NCI-H146 treated with DMSO at 0.1 percent for 48 hours (cell line): ENCODE data around the gene SMIM24.
A peak's percentile ranks its signal among the peaks of the same experiment; 100 is the strongest.
"Not testable (repeated sequence)": the region's sequence is repeated elsewhere in the genome, so short reads cannot be mapped to it uniquely, and the experiment has no call there.

Source experiments
- DNase-seq: peaks from one replicate; lab custom pipeline; 2025; ENCODE audit not compliant: unreplicated experiment; lab: John Stamatoyannopoulos, UW

SMIM24 gene

DNA sequence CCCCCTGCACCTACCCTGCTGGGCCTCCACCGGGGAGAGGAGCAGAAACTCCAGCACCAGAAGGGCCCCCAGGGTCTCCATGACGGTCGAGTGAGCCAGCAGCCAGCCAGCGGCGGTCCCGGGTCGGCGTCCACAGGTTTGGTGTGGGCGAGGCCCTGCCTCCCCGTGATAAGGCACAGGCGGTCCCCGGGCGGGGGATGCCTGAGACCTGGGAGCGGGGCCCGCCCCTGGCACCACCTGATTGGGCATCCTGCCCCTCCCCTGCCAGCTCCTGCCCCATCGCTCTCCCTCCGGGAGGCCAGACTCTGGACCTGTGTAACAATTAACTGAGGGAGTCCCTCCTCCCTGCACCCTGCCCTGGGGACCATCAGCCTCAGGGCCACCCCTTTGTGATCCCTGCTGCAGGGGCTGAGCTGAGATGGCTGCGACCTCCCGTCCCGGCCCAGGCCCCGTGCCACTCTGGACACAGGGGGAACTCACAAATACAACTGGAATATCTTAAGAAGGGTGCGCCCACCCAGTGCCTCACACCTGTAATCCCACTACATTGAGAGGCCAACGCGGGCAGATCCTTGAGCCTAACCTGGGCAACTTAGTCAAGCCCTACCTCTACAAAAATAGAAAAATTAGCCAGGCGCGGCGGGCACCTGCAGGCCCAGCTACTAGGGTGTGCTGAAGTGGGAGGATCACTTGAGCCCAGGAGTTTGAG, at the start of gene SMIM24:
SMIM24 (minus strand) TSS at position 143 of the 709 bp plus-strand sequence; CDS start at position 81, 62 bp downstream.
- DNase-seq = peak; percentile 11

DNA sequence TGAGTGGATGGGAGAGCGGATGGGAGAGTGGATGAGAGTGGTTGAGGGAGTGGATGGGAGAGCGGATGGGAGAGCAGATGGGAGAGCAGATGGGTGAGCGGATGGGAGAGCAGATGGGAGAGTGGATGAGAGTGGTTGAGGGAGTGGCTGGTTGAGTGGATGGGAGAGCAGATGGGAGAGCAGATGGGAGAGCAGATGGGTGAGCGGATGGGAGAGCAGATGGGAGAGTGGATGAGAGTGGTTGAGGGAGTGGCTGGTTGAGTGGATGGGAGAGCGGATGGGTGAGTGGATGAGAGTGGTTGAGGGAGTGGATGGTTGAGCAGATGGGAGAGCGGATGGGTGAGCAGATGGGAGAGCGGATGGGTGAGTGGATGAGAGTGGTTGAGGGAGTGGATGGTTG, 49.0 kb upstream of the SMIM24 start:
- not testable (repeated sequence) for DNase-seq

DNA sequence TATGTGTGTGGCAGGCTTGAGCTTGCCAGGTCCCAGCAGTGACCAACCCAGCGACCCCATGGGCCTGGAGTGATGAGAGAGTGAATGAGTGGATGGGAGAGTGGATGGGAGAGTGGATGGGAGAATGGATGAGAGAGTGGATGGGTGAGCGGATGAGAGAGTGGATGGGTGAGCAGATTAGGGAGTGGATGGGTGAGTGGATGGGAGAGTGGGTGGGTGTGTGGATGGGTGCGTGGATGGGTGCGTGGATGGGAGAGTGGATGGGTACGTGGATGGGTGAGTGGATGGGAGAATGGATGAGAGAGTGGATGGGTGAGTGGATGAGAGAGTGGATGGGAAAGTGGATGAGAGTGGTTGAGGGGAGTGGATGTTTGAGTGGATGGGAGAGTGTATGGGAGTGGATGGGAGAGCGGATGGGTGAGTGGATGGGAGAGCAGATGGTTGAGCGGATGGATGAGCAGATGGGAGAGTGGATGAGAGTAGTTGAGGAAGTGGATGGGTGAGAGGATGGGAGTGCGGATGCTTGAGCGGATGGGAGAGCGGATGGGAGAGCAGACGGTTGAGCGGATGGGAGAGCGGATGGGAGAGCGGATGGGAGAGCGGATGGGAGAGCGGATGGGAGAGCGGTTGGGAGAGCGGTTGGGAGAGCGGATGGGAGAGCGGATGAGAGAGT, 48.4 kb upstream of the SMIM24 start:
- no peak for DNase-seq

DNA sequence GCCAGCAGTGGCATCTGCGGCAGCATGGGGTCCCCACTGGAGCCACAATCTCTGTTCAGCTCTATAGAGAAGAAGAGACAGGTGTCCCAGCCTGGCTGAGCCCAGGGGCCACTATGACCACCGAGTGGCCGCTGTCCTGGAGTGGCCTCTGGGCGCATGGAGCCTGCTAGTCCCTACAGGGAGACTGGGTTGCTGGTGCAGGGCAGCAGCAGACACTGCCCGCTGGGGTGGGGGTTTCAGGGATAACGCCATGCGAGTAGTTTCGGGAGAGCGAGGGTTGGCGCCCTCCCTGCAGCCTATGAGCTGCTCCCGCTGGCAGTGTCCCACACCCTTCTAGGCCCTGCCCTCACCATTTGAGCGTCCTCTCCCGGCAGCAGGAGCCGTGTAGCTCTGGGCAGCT, 47.8 kb upstream of the SMIM24 start:
- DNase-seq = no peak

DNA sequence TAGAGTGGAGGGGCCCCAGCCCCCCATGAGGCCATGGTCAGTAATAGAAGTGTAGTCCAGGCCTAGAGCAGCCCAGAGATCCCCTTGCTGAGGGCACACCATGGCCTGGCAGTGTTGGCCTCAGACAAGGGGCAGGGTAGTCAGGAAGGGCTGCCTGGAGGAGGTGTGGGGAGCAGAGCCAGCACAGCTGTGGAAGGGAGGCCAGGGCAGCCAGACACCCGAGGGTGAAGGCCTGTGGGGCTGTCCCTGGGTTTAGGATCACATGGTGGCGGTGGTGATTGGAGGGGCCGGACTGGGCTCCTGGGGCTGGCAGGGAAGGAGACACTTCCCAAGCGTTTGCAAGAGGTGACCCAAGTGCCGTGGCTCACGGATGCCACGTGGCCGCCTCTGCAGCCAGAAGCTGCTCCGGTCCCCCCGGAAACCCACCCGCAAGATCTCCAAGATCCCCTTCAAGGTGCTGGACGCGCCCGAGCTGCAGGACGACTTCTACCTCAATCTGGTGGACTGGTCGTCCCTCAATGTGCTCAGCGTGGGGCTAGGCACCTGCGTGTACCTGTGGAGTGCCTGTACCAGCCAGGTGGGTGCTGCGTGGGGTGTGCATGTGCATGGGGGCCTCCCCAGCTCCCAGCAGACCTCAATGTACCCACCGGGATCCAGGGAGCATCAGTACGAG, 47.0 kb upstream of the SMIM24 start:
- DNase-seq = no peak

DNA sequence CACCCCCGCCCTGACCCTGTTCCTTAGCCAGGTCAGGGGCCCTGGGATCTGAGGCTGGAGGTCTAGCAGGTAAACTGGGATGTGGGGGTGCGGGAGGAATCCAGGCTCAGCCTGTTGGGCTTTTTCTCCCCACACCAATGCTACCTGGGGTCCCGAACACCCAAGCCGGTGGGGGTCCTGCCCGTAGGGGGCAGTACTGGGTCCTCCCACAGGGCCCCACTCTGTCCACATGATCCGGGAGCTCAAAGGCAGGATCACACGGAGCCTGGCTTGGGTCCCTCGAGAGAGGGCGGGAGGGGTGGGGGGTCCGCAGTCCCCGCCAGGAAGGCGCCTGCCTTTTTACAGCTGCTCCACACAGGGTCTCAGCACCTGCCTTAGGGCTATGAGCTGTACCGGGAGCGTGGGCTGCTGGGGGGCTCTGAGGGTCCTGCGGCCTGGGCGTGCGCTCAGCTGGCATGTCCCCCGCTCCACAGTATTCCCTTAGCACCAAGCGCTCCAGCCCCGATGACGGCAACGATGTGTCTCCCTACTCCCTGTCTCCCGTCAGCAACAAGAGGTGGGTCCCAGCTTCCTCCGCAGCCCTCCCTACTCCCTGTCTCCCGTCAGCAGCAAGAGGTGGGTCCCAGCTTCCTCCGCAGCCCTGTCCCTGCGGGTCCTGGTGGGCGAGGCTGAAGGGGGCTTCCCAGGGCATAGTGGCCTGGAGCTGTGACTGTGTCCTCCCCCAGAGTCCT, 46.3 kb upstream of the SMIM24 start:
- no peak for DNase-seq

DNA sequence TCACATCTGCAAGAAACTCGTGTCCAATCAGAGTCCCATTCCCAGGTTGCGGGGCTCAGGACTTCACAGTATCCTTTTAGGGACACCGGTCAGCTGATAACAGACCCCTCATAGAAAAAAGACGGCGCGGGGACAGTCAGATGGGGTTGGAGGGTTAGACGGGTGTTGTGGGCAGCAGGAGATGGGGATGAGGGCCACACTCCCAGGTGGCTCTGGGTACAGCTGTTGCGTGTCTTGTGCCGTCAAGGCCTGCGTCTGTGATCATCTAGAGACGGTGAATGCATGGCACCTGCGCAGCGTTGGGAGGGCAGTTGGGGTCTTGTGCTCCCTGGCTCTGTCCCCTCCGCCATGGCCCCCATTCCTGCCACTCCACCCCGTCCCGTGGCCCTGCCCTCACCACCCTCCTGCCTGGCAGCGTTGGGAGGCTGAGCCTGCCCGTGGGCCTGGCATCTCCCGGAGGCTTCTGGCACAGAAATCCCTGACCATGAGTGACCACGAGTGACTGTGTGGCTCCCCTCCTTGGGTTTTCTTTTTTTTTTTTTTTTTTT, 44.7 kb upstream of the SMIM24 start:
- DNase-seq = no peak

DNA sequence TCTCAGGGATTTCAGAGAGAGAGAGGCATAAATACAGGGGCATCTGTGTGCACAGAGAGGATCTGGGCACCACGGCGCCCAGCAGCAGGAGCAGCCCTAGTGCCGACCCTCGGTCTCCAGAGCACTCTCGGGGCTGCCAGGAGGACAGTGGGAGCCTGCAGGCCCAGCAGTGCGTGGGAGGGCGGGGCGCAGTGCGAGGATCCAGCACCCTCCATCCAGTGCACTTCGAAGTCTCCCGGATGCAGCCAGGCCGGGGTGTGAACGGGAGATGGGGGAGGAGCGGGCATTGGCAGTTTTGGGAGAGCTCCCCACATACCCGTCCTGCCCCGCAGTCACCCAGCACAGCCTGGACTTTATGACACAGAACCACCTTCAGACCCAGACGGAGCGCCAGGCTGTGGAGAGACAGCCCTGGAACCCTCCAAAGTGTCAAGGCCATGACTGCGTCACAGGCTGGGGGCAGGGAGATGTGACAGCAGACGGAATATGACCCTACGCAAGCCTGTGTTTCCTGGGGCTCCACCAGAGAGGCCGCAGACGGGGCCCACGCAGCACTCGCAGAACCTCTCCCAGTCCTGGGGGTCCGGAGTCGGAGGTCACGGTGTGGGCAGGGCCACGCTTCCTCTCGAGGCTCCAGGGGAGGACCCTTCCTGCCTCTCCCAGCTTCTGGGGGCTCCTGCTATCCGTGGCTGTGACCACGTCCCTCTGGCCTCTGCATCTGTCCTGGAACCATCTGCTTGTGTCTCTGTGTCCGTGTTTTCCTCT, 43.9 kb upstream of the SMIM24 start:
- DNase-seq = no peak

DNA sequence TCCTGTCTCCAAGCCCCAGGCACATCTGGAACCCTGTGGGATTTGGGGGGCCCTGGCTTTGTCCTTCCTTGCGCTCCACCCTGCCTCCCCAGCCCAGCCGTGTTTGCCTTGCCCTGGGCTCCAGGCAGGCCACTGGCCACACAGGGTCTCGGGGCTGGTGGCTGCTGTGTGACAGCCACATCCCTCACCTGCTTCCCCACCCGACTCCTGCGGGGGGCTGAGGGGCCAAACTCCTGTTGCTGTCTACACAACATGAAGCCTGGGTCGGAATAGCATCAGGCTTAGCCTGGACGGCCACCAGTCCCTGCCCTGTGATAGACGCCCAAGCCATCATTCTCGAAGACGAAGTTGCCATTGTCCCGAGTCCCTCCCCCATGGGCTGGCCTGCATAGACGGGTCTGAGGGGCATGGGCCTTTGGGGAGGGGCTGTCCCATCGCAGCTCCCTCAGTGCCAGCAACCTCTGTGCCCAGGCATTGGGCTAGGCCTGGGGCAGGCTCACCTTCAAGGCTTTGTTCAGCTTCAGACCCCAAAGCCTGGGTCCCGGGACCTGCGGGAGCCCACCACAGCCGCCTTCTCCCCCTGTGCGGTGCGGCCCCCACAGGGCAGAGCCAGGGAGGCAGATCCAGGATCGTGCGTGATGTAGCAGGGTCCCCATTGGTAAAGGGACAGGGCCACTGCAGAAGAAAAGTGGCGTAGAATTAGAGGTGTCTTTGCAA, 43.2 kb upstream of the SMIM24 start:
- DNase-seq = no peak

DNA sequence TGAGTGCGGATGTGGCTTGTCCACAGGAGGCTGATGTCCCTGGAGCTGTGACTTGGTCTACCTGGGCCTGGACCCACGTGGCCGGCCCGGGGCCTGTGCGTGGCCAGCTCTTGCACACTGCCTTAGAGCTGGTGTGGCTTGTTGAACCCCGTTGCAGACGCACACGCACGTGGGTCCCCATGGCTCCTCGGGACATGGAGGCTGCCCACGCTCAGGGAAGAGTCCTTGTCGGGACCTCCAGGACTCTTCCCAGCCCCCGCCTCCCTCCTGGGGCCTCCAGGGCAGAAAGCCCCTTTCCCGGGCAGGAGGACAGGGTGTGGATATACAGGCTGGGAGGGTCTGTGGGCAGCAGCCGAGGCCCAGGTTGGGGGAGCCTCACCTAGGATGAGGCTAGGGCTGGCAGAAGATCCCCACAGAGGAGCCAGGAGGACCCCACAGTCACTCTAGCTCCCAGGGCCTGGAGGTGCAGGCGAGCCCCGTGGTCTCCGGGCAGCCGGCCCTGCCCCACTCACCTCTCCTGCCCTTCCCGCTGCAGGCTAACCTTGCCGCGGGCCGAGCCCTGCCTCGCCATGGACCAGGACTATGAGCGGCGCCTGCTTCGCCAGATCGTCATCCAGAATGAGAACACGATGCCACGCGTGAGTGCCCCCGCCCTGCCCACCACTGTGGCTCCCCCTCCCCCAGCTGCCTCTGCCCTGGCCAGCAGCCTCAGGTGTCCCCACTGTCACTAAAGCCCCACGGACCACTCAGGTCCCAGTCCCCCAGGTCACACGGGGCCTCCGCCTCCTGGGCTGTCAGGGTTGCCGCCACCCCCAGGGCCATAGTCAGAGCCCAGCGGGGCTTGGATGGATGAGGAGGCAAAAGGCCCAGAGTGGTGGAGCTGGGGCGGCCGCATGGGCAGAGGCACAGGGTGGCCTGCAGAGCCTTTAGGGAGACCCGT, 42.4 kb upstream of the SMIM24 start:
- DNase-seq = no peak

DNA sequence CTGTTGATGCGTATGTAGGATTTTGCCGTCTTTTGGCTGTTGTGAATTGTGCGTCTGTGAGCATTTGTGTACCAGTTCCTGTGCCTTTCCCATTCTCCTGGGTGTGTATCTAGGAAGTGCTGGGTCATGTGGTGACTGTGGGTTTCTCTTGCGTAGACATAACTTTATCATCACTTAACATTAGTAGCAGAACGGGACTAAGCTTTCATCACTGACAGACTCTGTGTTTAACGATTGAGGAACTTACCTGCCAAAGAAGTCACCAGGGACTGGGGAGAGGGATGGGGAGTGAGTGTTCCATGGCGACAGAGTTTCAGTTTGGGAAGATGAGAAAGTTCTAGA, 40.8 kb upstream of the SMIM24 start:
- no peak for DNase-seq

DNA sequence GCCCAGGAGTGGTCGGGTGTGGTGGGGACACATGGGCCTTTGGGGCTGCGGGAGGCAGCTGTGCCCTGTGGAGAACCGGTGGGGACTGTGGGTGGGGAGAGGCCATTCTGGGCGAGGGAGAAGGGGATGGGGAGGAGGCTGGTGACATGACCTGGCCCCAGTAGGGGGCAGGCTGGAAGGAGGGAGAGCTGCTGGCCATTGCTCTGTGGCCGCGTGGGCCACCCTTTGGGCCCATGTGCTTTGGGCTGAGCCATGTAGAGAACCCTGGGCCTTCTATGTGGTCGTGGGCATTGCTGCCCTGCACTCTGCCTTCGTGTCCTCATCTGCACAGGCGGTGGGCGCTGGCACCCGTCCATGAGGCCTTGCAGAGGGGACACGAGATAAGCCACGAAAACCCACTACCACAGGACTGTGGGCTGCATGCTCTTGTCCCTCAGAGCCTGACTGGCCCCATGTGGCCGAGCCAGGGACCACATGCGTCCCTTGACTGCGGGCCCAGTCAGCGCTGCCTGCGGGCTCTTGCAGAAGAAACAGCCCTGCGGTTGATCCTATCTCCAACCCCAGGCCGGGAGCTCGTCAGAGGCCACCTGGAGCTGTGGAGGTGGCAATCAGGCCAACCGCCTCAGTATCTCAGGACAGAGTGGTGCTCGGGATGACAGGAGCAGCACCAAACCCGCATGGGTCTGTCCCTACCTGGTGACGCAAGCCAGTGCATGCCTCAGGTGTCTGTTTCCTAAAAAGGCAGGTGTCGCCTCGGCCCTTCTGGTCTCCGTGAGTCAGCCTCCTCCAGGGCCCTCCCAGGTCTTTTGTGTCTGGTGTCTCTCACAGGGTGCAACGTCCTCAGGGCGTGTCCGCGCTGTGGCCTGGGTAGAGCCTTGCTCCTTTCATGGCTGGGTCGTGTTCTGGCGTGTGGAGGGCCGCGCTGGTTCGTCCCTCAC, 40.1 kb upstream of the SMIM24 start:
- DNase-seq = no peak

DNA sequence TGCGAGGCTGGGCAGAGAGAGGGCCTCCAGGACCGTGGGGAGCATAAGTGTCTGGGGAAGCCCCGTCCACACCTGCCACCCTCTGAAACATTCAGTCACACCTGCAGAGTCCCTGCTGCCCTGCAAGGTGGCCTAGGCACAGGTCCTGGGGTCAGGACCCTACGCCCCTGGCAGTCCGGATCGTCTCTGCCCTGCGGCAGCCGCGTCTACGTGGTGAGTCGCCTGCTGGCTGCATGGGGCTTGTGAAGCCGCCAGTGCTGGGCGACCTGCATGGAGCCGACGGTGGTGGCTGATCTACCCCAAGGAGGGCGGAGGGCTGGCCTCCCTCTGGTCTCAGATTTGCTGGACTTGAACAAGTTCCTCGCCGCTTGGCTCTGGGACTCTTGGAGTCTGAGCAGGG, 38.8 kb upstream of the SMIM24 start:
- DNase-seq = no peak

DNA sequence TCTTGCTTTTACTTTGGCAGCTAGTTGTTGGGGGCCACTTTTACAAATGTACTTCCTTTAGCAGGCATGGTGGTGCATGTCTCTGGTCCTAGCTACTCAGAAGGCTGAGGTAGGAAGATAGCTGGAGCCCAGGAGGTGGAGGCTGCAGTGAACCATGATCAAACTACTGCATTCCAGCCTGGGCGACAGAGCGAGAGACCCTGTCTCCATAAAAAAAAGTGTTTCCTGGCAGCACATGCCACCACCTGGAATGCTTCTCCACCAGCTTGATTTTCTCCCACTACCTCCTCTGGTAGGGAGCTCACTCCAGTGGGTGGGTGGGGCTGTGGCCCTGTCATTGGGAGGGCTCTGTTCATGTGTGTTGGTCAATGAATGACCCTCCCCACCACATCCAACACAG, 38.3 kb upstream of the SMIM24 start:
- DNase-seq = no peak

DNA sequence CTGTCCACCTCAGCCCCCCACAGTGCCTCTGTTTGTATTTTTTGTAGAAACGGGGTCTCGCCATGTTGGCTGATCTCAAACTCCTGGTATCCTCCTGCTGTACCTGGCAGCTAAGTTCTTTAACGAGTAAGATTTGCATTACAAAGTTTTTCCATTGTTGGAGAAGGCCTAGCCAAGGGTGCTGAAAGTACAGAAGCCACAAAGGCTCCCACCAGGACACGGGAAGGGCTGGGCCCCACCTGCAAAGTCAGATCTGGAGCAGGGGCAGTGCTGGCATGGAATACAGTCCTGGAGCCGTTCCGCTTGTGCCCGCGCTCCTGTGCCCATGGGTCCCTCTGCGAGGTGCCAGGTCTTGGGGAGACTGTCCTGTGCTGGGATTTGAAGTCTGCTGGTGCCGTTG, 37.9 kb upstream of the SMIM24 start:
- DNase-seq = no peak

DNA sequence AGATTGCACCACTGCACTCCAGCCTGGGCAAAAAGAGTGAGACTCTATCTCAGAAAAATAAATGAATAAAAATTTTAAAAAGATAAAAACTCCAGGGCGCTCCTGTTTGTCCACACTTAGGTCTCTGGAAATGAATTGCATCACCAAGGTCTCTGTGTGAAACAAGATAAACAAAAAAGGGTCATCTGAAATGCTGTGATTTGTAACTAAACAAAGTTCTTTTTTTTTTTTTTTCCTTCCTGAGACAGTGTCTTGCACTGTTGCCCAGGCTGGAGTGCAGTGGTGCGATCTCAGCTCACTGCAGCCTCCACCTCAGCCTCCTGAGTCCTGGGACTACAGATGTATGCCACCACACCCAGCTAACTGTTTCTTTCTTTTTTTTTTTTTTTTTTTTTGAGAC, 37.3 kb upstream of the SMIM24 start:
- DNase-seq = no peak

DNA sequence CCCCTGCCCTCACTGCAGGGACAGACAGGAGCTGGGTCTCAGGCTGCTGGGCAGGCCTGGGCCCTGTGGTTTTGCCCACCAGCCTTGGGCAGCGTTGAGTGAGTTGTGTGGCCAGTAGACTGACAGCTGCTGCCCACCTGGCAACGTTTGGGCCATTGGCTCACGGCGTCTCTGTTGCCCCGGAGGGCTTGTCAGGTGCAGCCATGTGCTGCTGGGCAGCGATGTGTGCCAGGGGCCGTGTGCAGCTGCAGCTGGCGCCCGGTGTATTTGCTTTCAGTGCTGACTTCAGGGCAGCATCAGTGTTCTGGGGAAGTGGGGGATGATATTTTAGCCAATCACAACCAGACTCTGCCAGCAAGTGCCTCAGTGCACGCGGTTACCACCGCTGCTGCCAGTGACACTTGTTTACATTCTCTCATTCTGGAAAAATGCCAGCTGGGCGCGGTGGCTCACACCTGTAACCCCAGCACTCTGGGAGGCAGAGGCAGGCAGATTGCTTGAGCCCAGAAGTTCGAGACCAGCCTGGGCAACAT, 36.4 kb upstream of the SMIM24 start:
- no peak for DNase-seq
